GM20431 (cell line): Measurements from ENCODE around the gene SLC35F3.
"Not testable (repeated sequence)": the region's sequence is repeated elsewhere in the genome, so short reads cannot be mapped to it uniquely, and the experiment has no call there.

Source experiments
- in situ Hi-C: fragments of 300-500 bp; cut with MseI, MboI; formaldehyde crosslinking; loops from one replicate; pipeline ENCODE4 v1.15.0; 2020; ENCODE audit warnings: low sequenced_read_pairs; ENCODE audit not compliant: unreplicated experiment

The SLC35F3 gene

DNA sequence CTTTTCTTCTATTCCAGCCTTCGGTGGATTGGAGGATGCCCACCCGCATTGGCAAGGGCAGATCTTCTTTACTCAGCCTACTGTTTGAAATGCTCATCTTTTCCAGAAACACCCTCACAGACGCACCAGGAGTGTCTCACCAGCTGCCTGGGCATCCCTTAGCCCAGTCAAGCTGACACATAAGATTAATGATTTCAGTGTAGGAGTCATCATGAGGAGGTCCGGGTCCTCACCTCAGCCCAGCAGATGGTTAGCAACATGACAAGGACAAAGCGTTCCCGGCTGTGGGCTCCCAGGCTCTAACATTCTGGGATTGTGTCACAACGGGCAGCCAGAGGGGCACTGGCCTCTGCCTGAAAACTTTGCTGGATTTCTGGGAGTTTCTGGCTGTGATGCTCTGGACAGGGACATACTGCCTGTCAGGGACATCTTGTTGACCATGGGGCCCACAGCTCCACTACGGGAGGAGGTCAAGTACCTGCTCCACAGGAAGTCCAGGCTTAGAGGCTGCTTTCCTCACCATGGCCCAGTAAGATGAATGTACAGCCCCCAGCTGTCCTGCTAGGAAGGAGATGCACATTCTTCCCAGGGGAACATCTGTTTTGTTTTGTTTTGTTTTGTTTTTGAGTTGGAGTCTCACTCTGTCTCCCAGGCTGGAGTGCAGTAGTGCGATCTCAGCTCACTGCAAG is 264.8 kb downstream of the SLC35F3 start:
- in situ Hi-C loops = no loop called here

DNA sequence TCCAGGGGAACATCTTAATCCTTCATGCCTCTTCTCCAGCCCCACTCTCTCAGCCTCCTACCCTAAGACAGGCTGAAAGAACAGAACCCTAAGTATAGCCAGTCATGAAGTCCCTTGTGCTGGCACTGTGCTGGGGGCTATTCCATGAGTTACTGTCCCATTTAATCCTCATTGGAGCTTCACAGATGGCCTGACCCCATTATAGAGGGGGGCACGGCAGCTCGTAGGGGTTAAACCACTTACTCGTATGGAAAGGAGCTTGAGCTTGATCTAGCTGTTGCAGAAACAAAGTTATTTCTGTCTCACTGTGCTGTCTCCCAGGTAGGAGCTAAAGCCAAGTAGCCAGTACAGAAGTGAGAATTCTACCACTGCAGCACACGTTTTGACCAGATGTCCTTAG is 265.6 kb downstream of the SLC35F3 start:
- in situ Hi-C loops = no loop called here

- in situ Hi-C loops = no loop called here
These were observed 266.1 kb downstream of the SLC35F3 start for GRCh38 chr1:234170622-234171021.

- in situ Hi-C loops = no loop called here
These were observed 269.5 kb downstream of the SLC35F3 start for GRCh38 chr1:234173968-234174367.

DNA sequence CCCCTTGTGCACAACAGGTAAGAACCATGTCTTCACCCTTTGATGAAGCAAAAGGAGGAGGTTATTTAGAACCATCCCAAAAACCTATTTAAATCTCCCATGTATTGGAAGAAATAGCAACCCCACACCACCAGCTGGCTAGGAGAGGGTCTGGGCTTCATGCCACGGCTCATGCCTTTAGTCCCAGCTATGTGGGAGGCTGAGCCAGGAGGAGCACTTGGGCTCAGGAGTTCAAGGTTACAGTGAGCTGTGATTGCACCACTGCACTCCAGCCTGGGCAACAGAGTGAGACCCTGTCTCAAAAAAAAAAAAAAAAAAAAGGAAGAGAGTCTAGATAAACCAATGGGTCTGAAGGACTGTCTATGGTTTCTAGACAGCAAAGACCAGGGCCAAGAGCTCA is 270.9 kb downstream of the SLC35F3 start:
- in situ Hi-C loops = no loop called here

DNA sequence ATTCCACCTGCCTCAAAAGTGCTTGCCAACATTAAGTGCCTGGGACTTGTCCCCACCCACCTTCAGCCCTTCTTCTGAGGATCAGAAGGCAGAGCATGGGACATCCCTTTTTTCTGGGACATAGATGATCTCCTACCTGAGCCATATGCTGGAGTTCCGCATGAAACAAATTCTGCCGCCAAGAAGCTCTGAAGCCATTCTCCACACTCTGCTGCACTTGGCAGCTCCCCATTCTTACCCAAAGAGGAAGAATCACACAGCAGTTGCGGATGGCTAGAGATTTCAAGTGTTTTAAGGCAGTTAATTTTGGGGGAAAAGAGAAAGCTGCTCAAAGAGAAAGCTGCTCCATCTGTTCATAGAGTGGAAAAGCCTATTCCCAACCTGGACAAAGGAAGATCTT is 271.5 kb downstream of the SLC35F3 start:
- in situ Hi-C loops = no loop called here

- in situ Hi-C loops = not testable (repeated sequence)
These were observed 272.4 kb downstream of the SLC35F3 start for GRCh38 chr1:234176847-234177246.

GRCh38 chr1:234185438-234185837 is 281.0 kb downstream of the SLC35F3 start:
- in situ Hi-C loops = no loop called here

GRCh38 chr1:234186037-234186688 is 281.7 kb downstream of the SLC35F3 start:
- in situ Hi-C loops = no loop called here

DNA sequence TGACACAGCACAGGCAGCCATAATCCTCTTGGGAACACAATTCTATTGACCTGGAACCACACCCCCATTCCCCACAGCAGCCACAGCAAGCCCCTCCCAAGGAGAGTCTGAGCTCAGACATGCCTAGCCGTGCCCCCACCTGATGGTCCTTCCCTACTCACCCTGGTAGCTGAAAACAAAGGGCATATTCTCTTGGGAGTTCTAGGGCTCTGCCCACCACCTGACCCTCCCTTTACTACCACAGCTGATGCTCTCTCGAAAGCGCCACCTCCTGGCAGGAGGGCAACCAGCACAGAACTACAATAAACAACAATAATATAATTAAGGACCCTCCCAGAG is 283.9 kb downstream of the SLC35F3 start:
- in situ Hi-C loops = no loop called here

DNA sequence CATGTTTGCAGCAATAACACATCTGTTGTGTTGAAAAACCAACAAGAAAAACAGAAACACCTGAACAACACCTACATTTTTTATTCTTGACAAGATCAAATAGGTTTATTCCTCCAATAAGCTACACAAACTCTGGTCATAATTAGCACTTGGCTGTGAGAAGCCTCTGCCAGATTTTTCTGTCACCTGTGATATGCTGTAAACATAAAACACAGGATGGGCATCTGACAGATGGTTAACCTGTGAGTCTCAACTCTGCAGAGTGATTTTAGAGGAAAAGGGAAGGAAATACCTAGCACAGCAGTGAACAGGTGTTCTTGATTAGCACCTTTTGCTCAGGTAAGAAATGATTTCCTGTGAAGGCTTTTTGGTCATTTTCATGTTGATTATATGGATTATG is 293.4 kb downstream of the SLC35F3 start:
- in situ Hi-C loops = no loop called here

- in situ Hi-C loops = loop anchor here (25.0 kb wide), 1 partner anchor 113 kb away; no protein-coding TSS in a partner anchor
These were observed 295.1 kb downstream of the SLC35F3 start for GRCh38 chr1:234199476-234200127.

- in situ Hi-C loops = loop anchor here (25.0 kb wide), 1 partner anchor 112 kb away; no protein-coding TSS in a partner anchor
These were observed 296.1 kb downstream of the SLC35F3 start for GRCh38 chr1:234200566-234200965.

- in situ Hi-C loops = loop anchor here (25.0 kb wide), 1 partner anchor 111 kb away; no protein-coding TSS in a partner anchor
These were observed 297.1 kb downstream of the SLC35F3 start for GRCh38 chr1:234201600-234201999.

GRCh38 chr1:234205966-234206365 is 301.5 kb downstream of the SLC35F3 start:
- in situ Hi-C loops = loop anchor here (25.0 kb wide), 1 partner anchor 106 kb away; no protein-coding TSS in a partner anchor

DNA sequence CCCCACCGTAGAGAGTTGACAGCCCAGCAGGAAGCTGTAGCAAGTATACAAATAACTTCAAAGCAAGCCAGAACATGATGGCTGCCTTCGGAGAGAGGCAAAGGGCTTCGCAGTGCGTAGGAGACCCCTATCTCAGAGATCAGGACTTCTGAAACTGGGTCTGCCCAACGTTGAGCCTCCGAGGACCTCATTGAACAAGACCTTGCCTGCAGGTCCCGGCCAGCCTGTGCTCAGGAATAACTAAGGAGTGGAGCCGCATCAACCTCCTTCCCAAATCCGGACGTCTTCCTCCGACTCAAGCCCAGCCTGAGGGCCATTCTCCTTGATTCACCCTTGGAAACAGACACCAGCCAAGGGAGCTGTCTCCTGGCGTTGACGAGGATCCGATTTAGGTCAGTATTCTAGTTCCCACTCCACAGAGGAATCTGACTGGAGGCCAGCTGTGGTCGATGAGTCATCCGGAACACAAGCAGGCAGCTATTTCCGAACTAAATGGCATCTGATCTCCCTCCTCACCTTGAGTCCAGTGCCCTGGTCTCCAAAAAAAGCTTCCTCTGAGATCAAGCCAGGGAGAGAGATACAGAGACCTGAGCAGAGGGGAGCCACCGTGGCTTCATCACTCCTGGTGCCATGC is 302.3 kb downstream of the SLC35F3 start:
- in situ Hi-C loops = loop anchor here (25.0 kb wide), 1 partner anchor 106 kb away; no protein-coding TSS in a partner anchor

- in situ Hi-C loops = loop anchor here (25.0 kb wide), 1 partner anchor 104 kb away; no protein-coding TSS in a partner anchor
These were observed 303.9 kb downstream of the SLC35F3 start for GRCh38 chr1:234208351-234208750.

GRCh38 chr1:234208791-234209190 is 304.3 kb downstream of the SLC35F3 start:
- in situ Hi-C loops = loop anchor here (25.0 kb wide), 1 partner anchor 104 kb away; no protein-coding TSS in a partner anchor

GRCh38 chr1:234210429-234210828 is 306.0 kb downstream of the SLC35F3 start:
- in situ Hi-C loops = loop anchor here (25.0 kb wide), 1 partner anchor 102 kb away; no protein-coding TSS in a partner anchor

DNA sequence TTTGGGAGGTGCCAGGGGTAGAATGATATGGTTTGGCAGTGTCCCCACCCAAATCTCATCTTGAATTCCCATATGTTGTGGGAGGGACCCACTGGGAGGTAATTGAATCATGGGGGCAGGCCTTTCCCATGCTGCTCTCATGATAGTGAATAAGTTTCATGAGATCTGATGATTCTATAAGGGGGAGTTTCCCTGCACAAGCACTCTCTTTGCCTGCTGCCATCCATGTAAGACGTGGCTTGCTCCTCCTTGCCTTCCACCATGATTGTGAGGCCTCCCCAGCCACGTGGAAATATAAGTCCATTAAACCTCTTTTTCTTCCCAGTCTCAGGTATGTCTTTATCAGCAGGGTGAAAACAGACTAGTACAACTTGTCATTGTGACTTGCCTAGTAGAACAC is 307.4 kb downstream of the SLC35F3 start:
- in situ Hi-C loops = loop anchor here (25.0 kb wide), 1 partner anchor 100 kb away; no protein-coding TSS in a partner anchor
